Smooth muscle cell (in vitro differentiated cells): ENCODE measurements around the gene SLC5A6. TPM values are rescaled to one million over a fixed set of nuclear protein-coding genes. Genes with fewer than 3 reads are reported as not detected.
"Not testable (repeated sequence)": the region's sequence is repeated elsewhere in the genome, so short reads cannot be mapped to it uniquely, and the experiment has no call there.

Source experiments
- DNase-seq: peaks from one replicate; lab custom pipeline; 2025; ENCODE audit not compliant: unreplicated experiment; lab: John Stamatoyannopoulos, UW
- H2AFZ ChIP-seq: fragments of 200-600 bp; sonication (generic); 2 replicates; pipeline ENCODE4 v1.6.0; 2016; ENCODE audit warnings: antibody characterized with exemption, low read depth, mild to moderate bottlenecking
- H3F3A ChIP-seq: fragments of 200-600 bp; sonication (generic); 2 replicates; pipeline ENCODE4 v1.6.0; 2017; ENCODE audit warnings: antibody characterized with exemption, low read depth
- H3K27ac ChIP-seq: fragments of 200-600 bp; sonication (generic); 2 replicates; pipeline ENCODE4 v1.5.1; 2016; ENCODE audit warnings: low read depth, mild to moderate bottlenecking
- H3K27me3 ChIP-seq: fragments of 200-600 bp; sonication (generic); 2 replicates; pipeline ENCODE4 v1.6.1; 2016; ENCODE audit warnings: low read depth, mild to moderate bottlenecking
- H3K36me3 ChIP-seq: fragments of 200-600 bp; sonication (generic); 2 replicates; pipeline ENCODE4 v1.5.1; 2016; ENCODE audit warnings: low read depth
- H3K4me1 ChIP-seq: fragments of 200-600 bp; sonication (generic); 2 replicates; pipeline ENCODE4 v1.5.1; 2016; ENCODE audit warnings: low read depth
- H3K4me2 ChIP-seq: fragments of 200-600 bp; sonication (generic); 2 replicates; pipeline ENCODE4 v1.6.0; 2016; ENCODE audit warnings: mild to moderate bottlenecking
- H3K4me3 ChIP-seq: fragments of 200-600 bp; sonication (generic); 2 replicates; pipeline ENCODE4 v1.5.1; 2016; ENCODE audit warnings: mild to moderate bottlenecking
- H3K79me2 ChIP-seq: fragments of 200-600 bp; sonication (generic); 2 replicates; pipeline ENCODE4 v1.6.0; 2016; ENCODE audit warnings: low read depth, mild to moderate bottlenecking
- H3K9ac ChIP-seq: fragments of 200-600 bp; sonication (generic); 2 replicates; pipeline ENCODE4 v1.6.0; 2016; ENCODE audit warnings: low read depth
- H3K9me3 ChIP-seq: fragments of 200-600 bp; sonication (generic); replicated peaks from 2 replicates; pipeline ENCODE4 v1.5.1; 2016; ENCODE audit warnings: low read depth
- H4K20me1 ChIP-seq: fragments of 200-600 bp; sonication (generic); 2 replicates; pipeline ENCODE4 v1.6.0; 2016; ENCODE audit warnings: low read depth
- WGBS: methylation state at CpG from one replicate; pipeline ENCODE4 v1.1.7; 2016; ENCODE audit warnings: low lambda C conversion rate; 5-methylcytosine and 5-hydroxymethylcytosine counted together
- polyA plus RNA-seq: library from polyadenylated mRNA; unstranded; fragments of >200 nt; fragmentation: Nextera tagmentation; extraction: Ambion mirVana; gene quantifications from 2 replicates; pipeline ENCODE4 v1.2.1, GENCODE V29; 2016
- total RNA-seq: library from RNA; depleted of rRNA; stranded (reverse); fragments of >200 nt; gene quantifications from 2 replicates; pipeline ENCODE4 v1.2.3, GENCODE V29; 2014
- TF ChIP-seq, protein P1 (sequence below): fragments of 200-600 bp; sonication (generic); IDR thresholded peaks from 2 replicates; pipeline ENCODE4 v1.5.1; 2017; ENCODE audit warnings: borderline replicate concordance, mild to moderate bottlenecking, antibody characterized with exemption; ENCODE audit not compliant: insufficient read depth, poor library complexity, severe bottlenecking

Gene SLC5A6
- total and polyA plus RNA-seq, 2 experiments from 2014 or later: 25.7 to 32.3 TPM

DNA sequence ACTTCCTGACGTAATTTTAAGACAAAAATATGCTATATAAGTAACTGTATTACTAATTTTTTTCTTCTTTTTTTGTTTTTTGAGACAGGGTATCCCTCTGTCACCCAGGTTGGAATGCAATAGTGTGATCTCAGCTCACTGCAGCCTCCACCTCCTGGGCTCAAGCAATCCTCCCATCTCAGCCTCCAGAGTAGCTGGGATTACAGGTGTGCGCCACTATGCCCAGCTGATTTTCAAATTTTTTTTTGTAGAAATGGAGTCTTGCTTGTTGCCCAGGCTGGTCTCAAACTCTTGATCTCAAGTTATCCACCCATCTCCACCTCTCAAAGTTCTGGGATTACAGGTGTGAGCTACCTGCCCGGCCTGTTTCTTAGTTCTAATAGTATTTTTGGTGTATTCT lies 33.6 kb downstream of the SLC5A6 start:
- TF ChIP-seq, protein P1, sequence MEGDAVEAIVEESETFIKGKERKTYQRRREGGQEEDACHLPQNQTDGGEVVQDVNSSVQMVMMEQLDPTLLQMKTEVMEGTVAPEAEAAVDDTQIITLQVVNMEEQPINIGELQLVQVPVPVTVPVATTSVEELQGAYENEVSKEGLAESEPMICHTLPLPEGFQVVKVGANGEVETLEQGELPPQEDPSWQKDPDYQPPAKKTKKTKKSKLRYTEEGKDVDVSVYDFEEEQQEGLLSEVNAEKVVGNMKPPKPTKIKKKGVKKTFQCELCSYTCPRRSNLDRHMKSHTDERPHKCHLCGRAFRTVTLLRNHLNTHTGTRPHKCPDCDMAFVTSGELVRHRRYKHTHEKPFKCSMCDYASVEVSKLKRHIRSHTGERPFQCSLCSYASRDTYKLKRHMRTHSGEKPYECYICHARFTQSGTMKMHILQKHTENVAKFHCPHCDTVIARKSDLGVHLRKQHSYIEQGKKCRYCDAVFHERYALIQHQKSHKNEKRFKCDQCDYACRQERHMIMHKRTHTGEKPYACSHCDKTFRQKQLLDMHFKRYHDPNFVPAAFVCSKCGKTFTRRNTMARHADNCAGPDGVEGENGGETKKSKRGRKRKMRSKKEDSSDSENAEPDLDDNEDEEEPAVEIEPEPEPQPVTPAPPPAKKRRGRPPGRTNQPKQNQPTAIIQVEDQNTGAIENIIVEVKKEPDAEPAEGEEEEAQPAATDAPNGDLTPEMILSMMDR: no peak
- no peak overlapping the region for H3K4me3 ChIP-seq
- no peaks in the 10 kb centered on the region for H3K79me2 ChIP-seq
- no peak overlapping the region for H3K4me2 ChIP-seq
- H3K9me3 ChIP-seq: no peaks in the 10 kb centered on the region
- peaks cover 5% of the 10 kb centered on the region for H3K4me1 ChIP-seq
- H3K9ac ChIP-seq: no peak overlapping the region
- no peak overlapping the region for H3K27ac ChIP-seq
- H3K36me3 ChIP-seq: no peaks in the 10 kb centered on the region
- no peak for DNase-seq
- no peaks in the 10 kb centered on the region for H4K20me1 ChIP-seq
- WGBS: 90% methylated on average over 3 of the region's 3 CpGs
- H2AFZ ChIP-seq: no peak overlapping the region
- peaks cover 18% of the 10 kb centered on the region for H3K27me3 ChIP-seq
- H3F3A ChIP-seq: no peaks in the 10 kb centered on the region

DNA sequence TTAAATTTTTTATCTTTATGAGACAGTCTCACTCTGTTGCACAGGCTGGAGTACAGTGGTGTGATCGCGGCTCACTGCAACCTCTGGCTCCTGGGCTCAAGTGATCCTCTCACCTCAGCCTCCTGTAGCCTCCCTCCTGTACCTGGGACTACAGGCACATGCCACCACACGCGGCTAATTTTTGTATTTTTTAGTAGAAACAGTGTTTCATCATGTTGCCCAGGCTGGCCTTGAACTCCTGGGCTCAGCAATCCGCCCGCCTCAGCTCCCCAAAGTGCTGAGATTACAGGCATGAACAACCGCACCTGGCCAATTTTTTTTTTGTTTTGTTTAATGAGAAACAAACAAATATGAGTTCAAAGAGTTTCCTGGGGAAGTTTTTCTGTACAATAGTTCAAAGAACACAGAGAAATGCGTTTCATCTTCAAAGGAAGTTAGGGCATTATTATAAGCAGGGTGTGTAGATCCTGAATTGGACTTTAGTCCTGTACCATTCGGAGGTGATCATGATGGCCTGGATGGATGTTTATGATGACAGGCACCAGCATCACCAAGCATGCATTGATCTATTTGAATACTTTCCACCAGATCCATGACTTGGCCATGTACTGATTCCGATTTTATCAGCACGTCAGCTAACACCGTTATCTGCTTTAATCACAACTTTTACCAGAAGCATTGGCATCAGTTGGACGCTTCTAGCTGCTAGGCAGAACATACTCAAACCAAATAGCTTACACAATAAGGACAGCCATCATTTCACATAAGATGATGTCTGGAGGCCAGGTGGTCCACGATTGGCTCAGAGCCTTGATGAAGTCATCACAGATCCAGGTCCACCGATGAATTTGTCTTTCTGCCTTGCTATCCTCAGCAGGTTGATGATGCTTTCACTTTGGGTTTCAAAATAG lies 34.4 kb downstream of the SLC5A6 start:
- Histone ChIP-seq H3K36me3 (no peaks in the 10 kb centered on the region), H3K9me3 (no peaks in the 10 kb centered on the region), H3K27ac (no peak overlapping the region), H3K4me3 (no peak overlapping the region), H3K4me2 (no peak overlapping the region), H2AFZ (no peak overlapping the region), H4K20me1 (no peaks in the 10 kb centered on the region), H3K27me3 (peaks cover 24% of the 10 kb centered on the region), H3F3A (no peaks in the 10 kb centered on the region), H3K4me1 (peaks cover 5% of the 10 kb centered on the region), H3K9ac (no peak overlapping the region), H3K79me2 (no peaks in the 10 kb centered on the region)
- DNase-seq: no peak
- WGBS: 90% methylated on average over 15 of the region's 15 CpGs
- TF ChIP-seq, protein P1: no peak

DNA sequence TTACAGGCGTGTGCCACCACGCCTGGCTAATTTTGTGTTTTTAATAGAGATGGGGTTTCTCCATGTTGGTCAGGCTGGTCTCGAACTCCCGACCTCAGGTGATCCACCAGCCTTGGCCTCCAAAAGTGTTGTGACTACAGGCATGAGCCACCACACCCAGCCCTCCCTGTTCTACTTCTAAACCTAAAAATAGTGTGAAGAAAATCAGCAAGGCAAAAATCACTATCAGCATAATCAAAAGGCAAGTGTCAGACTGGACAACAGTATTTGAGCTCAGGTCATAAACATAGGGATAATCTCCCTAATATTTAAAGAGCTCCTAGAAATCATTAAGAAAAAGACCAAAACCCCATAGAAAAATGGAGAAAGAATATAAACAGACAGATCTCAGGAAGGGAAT lies 36.3 kb downstream of the SLC5A6 start:
- not testable (repeated sequence) for H3K27ac ChIP-seq, H2AFZ ChIP-seq, H3F3A ChIP-seq, H3K36me3 ChIP-seq, H4K20me1 ChIP-seq, H3K9me3 ChIP-seq, H3K4me2 ChIP-seq, H3K79me2 ChIP-seq, H3K4me3 ChIP-seq, DNase-seq, H3K9ac ChIP-seq, H3K4me1 ChIP-seq
- WGBS: 93% methylated on average over 4 of the region's 4 CpGs
- peaks cover 34% of the 10 kb centered on the region for H3K27me3 ChIP-seq

DNA sequence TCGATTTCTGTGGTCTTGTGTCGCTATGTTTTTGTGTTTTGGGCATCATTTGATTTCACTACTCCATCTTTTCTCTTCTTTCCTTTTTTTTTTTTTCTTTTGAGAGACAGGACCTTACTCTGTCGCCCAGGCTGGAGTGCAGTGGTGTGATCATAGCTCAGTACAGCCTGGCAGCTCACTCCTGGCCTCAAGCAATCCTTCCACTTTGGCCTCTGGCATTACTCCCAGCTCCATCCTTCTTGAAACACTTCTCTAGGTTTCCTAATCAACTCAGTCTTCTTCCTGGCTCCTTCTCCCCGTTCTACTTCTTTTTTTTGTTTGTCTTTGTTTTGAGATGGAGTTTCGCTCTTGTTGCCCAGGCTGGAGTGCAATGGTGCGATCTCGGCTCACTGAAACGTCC lies 36.7 kb downstream of the SLC5A6 start:
- Histone ChIP-seq H3K79me2 (no peaks in the 10 kb centered on the region), H3K4me3 (no peak overlapping the region), H2AFZ (no peak overlapping the region), H3K4me1 (peaks cover 5% of the 10 kb centered on the region), H3F3A (no peaks in the 10 kb centered on the region), H3K9me3 (no peaks in the 10 kb centered on the region), H3K9ac (no peak overlapping the region), H3K27me3 (peaks cover 39% of the 10 kb centered on the region), H3K4me2 (no peak overlapping the region), H3K36me3 (no peaks in the 10 kb centered on the region), H4K20me1 (no peaks in the 10 kb centered on the region), H3K27ac (no peak overlapping the region)
- TF ChIP-seq, protein P1: no peak
- 79% methylated on average over 8 of the region's 8 CpGs for WGBS
- DNase-seq: no peak
